Esophagus squamous epithelium (tissue), 5 donors: ENCODE results near the gene EPAS1. TPM values are rescaled to one million over a fixed set of nuclear protein-coding genes. Genes with fewer than 3 reads are reported as not detected.

Source experiments
- DNase-seq: peaks from one replicate; lab custom pipeline; 2025; lab: John Stamatoyannopoulos, UW
- H3K27ac ChIP-seq, 4 donors: fragments of 200-600 bp; sonication (generic); one replicate each; pipeline ENCODE4 v1.5.1; 2016 to 2019; ENCODE audit warnings: mild to moderate bottlenecking in 1 of 4
- H3K27me3 ChIP-seq, 4 donors: fragments of 200-600 bp; sonication (generic); 1 replicate in 3 of 4; 2 replicates in 1 of 4; pipeline versions ENCODE4 v1.5.1 to v1.6.0; 2017 to 2021; ENCODE audit warnings: antibody characterized with exemption in 1 of 4
- H3K36me3 ChIP-seq, 3 donors: fragments of 200-600 bp; sonication (generic); one replicate each; pipeline ENCODE4 v1.5.1; 2016 to 2019
- H3K4me1 ChIP-seq, 3 donors: fragments of 200-600 bp; sonication (generic); one replicate each; pipeline ENCODE4 v1.5.1; 2017 to 2019
- H3K4me3 ChIP-seq, 4 donors: fragments of 200-600 bp; sonication (generic); 1 replicate in 3 of 4; 2 replicates in 1 of 4; pipeline ENCODE4 v1.5.1; 2016 to 2019; ENCODE audit warnings: mild to moderate bottlenecking in 2 of 4, moderate library complexity in 1 of 4
- H3K9me3 ChIP-seq, 3 donors: fragments of 200-600 bp; sonication (generic); one replicate each; pipeline ENCODE4 v1.5.1; 2016 to 2019
- CTCF ChIP-seq, 6 experiments: fragments of 450-650 bp in 4 of 6; fragments of 200-600 bp in 2 of 6; sonication (generic) in 2 of 6; IDR thresholded peaks; one replicate each; pipeline ENCODE4 v1.5.1; 2016 to 2019; ENCODE audit warnings: antibody characterized with exemption in 6 of 6, mild to moderate bottlenecking in 4 of 6, moderate library complexity in 4 of 6
- POLR2A ChIP-seq, 4 donors: fragments of 450-650 bp; IDR thresholded peaks; one replicate each; pipeline ENCODE4 v1.6.1; 2017; ENCODE audit warnings: antibody characterized with exemption in 4 of 4, mild to moderate bottlenecking in 4 of 4, moderate library complexity in 3 of 4
- WGBS, 2 donors: methylation state at CpG; one replicate each; pipeline ENCODE4 v1.1.5; 2018; 5-methylcytosine and 5-hydroxymethylcytosine counted together
- intact Hi-C: fragments of 100-400 bp; cut with DNase I; formaldehyde crosslinking; loops from one replicate; pipeline ENCODE4 v1.15.0; 2022
- total RNA-seq, 4 donors: library from RNA; depleted of rRNA; stranded (reverse); fragments of >200 nt; gene quantifications; one replicate each; pipeline ENCODE4 v1.1.0, GENCODE V29; 2016
- donor health status: DM: yes; HTN: yes; CAD: no.

EPAS1 gene
- total RNA-seq, 4 donors from 2014 or later = 86.7 to 151 (median 105) TPM

GRCh38 chr2:46388881-46389280, 91.7 kb downstream of the EPAS1 start:
- H3K9me3 ChIP-seq = no peaks in the 10 kb centered on the region
- TF ChIP-seq POLR2A (IDR thresholded peaks at IDR 0.05) = no peak
- TF ChIP-seq CTCF (IDR thresholded peaks at IDR 0.05) = no peak
- intact Hi-C loops = loop anchor here (10.0 kb wide), 1 partner anchor 66 kb away; no protein-coding TSS in a partner anchor
- 77 to 87% methylated on average over 5 of the region's 5 CpGs for whole genome bisulfite sequencing, 2 donors
- peak overlapping the region in 1 of 4 donors; percentile 39 for H3K27ac ChIP-seq
- H3K36me3 ChIP-seq = peaks cover 8 to 45% (median 10%) of the 10 kb centered on the region in 3 donors
- H3K4me1 ChIP-seq = peaks cover 4 to 31% (median 20%) of the 10 kb centered on the region in 3 donors
- H3K27me3 ChIP-seq = no peaks in the 10 kb centered on the region
- DNase-seq = no peak
- no peak overlapping the region for H3K4me3 ChIP-seq

GRCh38 chr2:46389417-46389916, 92.3 kb downstream of the EPAS1 start:
- Histone ChIP-seq H3K4me1 (peaks cover 4 to 31% (median 20%) of the 10 kb centered on the region in 3 donors), H3K9me3 (no peaks in the 10 kb centered on the region), H3K4me3 (no peak overlapping the region), H3K27me3 (no peaks in the 10 kb centered on the region), H3K36me3 (peaks cover 3 to 39% (median 4%) of the 10 kb centered on the region in 3 donors), H3K27ac (peak overlapping the region in 2 of 4 donors; percentile 21 to 23)
- WGBS, 2 donors = 75 to 92% methylated on average over 11 to 13 of the region's 13 CpGs
- no peak for DNase-seq
- intact Hi-C loops = loop anchor here (10.0 kb wide), 1 partner anchor 65 kb away; no protein-coding TSS in a partner anchor
- no peak for TF ChIP-seq CTCF (IDR thresholded peaks at IDR 0.05)
- no peak for TF ChIP-seq POLR2A (IDR thresholded peaks at IDR 0.05)

- no peaks in the 10 kb centered on the region for H3K27me3 ChIP-seq
- peaks cover 0 to 34% (median 0%) of the 10 kb centered on the region in 3 donors for H3K36me3 ChIP-seq
- H3K9me3 ChIP-seq = no peaks in the 10 kb centered on the region
- no peak for DNase-seq
- no peak overlapping the region for H3K4me3 ChIP-seq
- peaks cover 4 to 31% (median 19%) of the 10 kb centered on the region in 3 donors for H3K4me1 ChIP-seq
- intact Hi-C loops = no loop called here
- WGBS, 2 donors = 83 to 95% methylated on average over 3 of the region's 3 CpGs
- TF ChIP-seq POLR2A (IDR thresholded peaks at IDR 0.05) (no peak), CTCF (IDR thresholded peaks at IDR 0.05) (no peak)
- peak overlapping the region in 2 of 4 donors; percentile 21 to 23 for H3K27ac ChIP-seq
These were observed 92.8 kb downstream of the EPAS1 start for GRCh38 chr2:46390036-46390435.

GRCh38 chr2:46390901-46391395, 93.7 kb downstream of the EPAS1 start:
- Histone ChIP-seq H3K27ac (no peak overlapping the region), H3K9me3 (no peaks in the 10 kb centered on the region), H3K36me3 (peaks cover 0 to 24% (median 0%) of the 10 kb centered on the region in 3 donors), H3K27me3 (no peaks in the 10 kb centered on the region), H3K4me1 (peaks cover 2 to 24% (median 10%) of the 10 kb centered on the region in 3 donors), H3K4me3 (no peak overlapping the region)
- DNase-seq = no peak
- 92 to 93% methylated on average over 7 of the region's 7 CpGs for WGBS, 2 donors
- intact Hi-C loops = no loop called here
- TF ChIP-seq CTCF (IDR thresholded peaks at IDR 0.05) (no peak), POLR2A (IDR thresholded peaks at IDR 0.05) (no peak)

GRCh38 chr2:46392561-46393346, 95.5 kb downstream of the EPAS1 start:
- 85 to 87% methylated on average over 9 to 12 of the region's 12 CpGs for WGBS, 2 donors

More at GRCh38 chr2:46392561-46393346, 95.5 kb downstream of the EPAS1 start:
- no peaks in the 10 kb centered on the region for H3K9me3 ChIP-seq
- DNase-seq = no peak
- TF ChIP-seq POLR2A (IDR thresholded peaks at IDR 0.05) (no peak), CTCF (IDR thresholded peaks at IDR 0.05) (no peak)
- H3K4me3 ChIP-seq = no peak overlapping the region
- H3K36me3 ChIP-seq = peaks cover 0 to 11% (median 0%) of the 10 kb centered on the region in 3 donors
- H3K4me1 ChIP-seq = peaks cover 0 to 10% (median 0%) of the 10 kb centered on the region in 3 donors
- H3K27ac ChIP-seq = no peak overlapping the region
- intact Hi-C loops = no loop called here
- H3K27me3 ChIP-seq = no peaks in the 10 kb centered on the region
